ENCODE data around the gene GRK2. TPM values are rescaled to one million over a fixed set of nuclear protein-coding genes. Genes with fewer than 3 reads are reported as not detected.

Gene GRK2
- total and polyA plus RNA-seq, 7 donors: 32.1 to 152 (median 48.2) TPM

- peak overlapping the region; percentile 95 to 97 (median 96) for H3K27ac ChIP-seq
- peak overlapping the region in 3 of 4 donors; percentile 81 to 91 (median 87) for H3K4me3 ChIP-seq
- intact Hi-C loops (cut with DNase I): loop anchor here (1.0 to 2.0 kb wide), 2 partner anchors 21 to 29 kb away; partner anchors contain the start of gene GRK2
- TF ChIP-seq POLR2A (IDR thresholded peaks at IDR 0.05): no peak
- no peak for TF ChIP-seq EP300 (IDR thresholded peaks at IDR 0.05)
- no peak for TF ChIP-seq POLR2AphosphoS5 (IDR thresholded peaks at IDR 0.05)
- TF ChIP-seq, protein P1, sequence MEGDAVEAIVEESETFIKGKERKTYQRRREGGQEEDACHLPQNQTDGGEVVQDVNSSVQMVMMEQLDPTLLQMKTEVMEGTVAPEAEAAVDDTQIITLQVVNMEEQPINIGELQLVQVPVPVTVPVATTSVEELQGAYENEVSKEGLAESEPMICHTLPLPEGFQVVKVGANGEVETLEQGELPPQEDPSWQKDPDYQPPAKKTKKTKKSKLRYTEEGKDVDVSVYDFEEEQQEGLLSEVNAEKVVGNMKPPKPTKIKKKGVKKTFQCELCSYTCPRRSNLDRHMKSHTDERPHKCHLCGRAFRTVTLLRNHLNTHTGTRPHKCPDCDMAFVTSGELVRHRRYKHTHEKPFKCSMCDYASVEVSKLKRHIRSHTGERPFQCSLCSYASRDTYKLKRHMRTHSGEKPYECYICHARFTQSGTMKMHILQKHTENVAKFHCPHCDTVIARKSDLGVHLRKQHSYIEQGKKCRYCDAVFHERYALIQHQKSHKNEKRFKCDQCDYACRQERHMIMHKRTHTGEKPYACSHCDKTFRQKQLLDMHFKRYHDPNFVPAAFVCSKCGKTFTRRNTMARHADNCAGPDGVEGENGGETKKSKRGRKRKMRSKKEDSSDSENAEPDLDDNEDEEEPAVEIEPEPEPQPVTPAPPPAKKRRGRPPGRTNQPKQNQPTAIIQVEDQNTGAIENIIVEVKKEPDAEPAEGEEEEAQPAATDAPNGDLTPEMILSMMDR (IDR thresholded peaks at IDR 0.05): no peak
- no peaks in the 10 kb centered on the region for H3K9me3 ChIP-seq
- H3K27me3 ChIP-seq: no peaks in the 10 kb centered on the region
- peaks cover 36 to 56% (median 40%) of the 10 kb centered on the region in 4 donors for H3K36me3 ChIP-seq
- peaks cover 0 to 52% (median 35%) of the 10 kb centered on the region in 4 donors for H3K4me1 ChIP-seq
- DNase-seq: peak; percentile 59
- WGBS, 2 donors: 62 to 80% methylated on average over 14 of the region's 14 CpGs
These were observed 21.3 kb downstream of the GRK2 start for GRCh38 chr11:67287355-67288197.

DNA sequence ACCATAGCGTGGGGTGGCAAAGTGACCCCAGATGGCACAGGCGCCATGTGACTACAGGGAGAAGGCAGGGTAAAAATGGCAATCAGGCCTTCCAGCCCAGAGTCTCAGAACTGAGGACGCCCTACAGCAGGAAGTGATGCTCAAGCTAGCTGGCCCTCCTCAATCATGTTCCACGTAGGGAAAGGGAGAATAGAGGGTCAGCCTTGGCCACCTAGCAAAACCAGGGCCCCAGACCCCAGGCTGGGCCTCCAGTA is 21.9 kb downstream of the GRK2 start:
- H3K27ac ChIP-seq: peak overlapping the region; percentile 95 to 97 (median 96)
- WGBS, 2 donors: 27 to 39% methylated on average over 4 of the region's 4 CpGs
- peaks cover 0 to 56% (median 38%) of the 10 kb centered on the region in 4 donors for H3K4me1 ChIP-seq
- DNase-seq: no peak
- no peaks in the 10 kb centered on the region for H3K9me3 ChIP-seq
- peak overlapping the region; percentile 81 to 91 (median 84) for H3K4me3 ChIP-seq
- peaks cover 30 to 52% (median 34%) of the 10 kb centered on the region in 4 donors for H3K36me3 ChIP-seq
- H3K27me3 ChIP-seq: no peaks in the 10 kb centered on the region
- TF ChIP-seq POLR2AphosphoS5 (IDR thresholded peaks at IDR 0.05) (no peak), POLR2A (IDR thresholded peaks at IDR 0.05) (no peak), EP300 (IDR thresholded peaks at IDR 0.05) (no peak)
- TF ChIP-seq, protein P1 (IDR thresholded peaks at IDR 0.05): no peak
- intact Hi-C loops (cut with DNase I): loop anchor here (1.0 to 2.0 kb wide), 2 partner anchors 22 to 29 kb away; partner anchors contain the start of gene GRK2

DNA sequence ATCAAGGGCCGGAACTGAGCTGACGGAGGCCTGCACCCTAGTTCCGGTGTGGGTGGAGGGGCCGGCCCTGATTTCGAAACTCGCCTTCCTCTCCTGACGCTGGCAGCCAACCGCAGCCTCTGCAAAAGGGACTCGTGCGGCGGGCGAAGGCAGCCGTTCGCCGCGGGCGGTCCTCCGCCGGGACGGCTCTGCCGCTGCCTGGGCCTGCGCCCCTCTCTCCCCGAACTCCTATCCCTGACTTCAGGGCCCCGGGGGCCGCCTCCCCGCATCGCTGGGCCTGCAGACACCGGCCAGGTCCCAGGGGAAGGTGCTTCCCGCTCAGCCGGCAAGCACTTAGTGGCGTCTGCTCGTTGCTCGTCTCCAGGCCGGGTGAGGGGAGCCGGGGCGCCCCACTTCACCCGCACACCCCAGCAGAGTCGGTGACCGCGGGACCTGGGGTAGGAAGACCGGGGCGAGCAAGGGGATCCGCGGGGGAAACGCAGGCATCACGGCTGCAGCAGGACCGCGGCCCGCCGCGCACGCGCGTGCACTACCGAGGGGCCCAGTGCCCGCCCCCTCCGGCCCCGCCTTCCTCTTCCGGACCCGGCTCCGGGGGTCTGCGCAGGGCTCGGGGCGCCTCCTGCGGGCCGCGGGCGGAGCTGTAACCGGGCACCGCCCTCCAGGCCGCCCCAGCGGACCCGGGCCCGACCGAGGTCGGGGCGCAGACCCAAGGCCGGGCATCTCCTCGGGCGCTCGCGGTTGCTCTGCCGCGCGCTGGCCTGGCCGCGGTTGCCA is 22.4 kb downstream of the GRK2 start:
- 0 to 1% methylated on average over 87 of the region's 87 CpGs for WGBS, 2 donors
- intact Hi-C loops (cut with DNase I): loop anchor here (1.0 to 2.0 kb wide), 2 partner anchors 22 to 28 kb away; partner anchors contain the start of gene GRK2
- TF ChIP-seq, protein P1 (IDR thresholded peaks at IDR 0.05): peak in 1 of 4 experiments; percentile 33
- TF ChIP-seq EP300 (IDR thresholded peaks at IDR 0.05): no peak
- peak; percentile 38 to 58 for TF ChIP-seq POLR2A (IDR thresholded peaks at IDR 0.05)
- peak; percentile 46 to 92 (median 83) for TF ChIP-seq POLR2AphosphoS5 (IDR thresholded peaks at IDR 0.05)
- peak overlapping the region; percentile 95 to 97 (median 96) for H3K27ac ChIP-seq
- H3K4me1 ChIP-seq: peaks cover 0 to 61% (median 39%) of the 10 kb centered on the region in 4 donors
- H3K9me3 ChIP-seq: no peaks in the 10 kb centered on the region
- no peaks in the 10 kb centered on the region for H3K27me3 ChIP-seq
- peak overlapping the region; percentile 81 to 91 (median 84) for H3K4me3 ChIP-seq
- peaks cover 25 to 47% (median 29%) of the 10 kb centered on the region in 4 donors for H3K36me3 ChIP-seq
- peak; percentile 96 for DNase-seq

GRCh38 chr11:67289226-67289650 is 23.0 kb downstream of the GRK2 start, which contains the start of gene ANKRD13D:
TSS of gene ANKRD13D (plus strand) at chr11:67289303. CDS start at chr11:67289461, 158 bp downstream.
- intact Hi-C loops (cut with DNase I): loop anchor here (2.0 kb wide), 1 partner anchor 28 kb away; no protein-coding TSS in a partner anchor
- no peaks in the 10 kb centered on the region for H3K9me3 ChIP-seq
- no peak for TF ChIP-seq EP300 (IDR thresholded peaks at IDR 0.05)
- TF ChIP-seq POLR2A (IDR thresholded peaks at IDR 0.05): no peak
- no peak for TF ChIP-seq POLR2AphosphoS5 (IDR thresholded peaks at IDR 0.05)
- TF ChIP-seq, protein P1 (IDR thresholded peaks at IDR 0.05): no peak
- H3K36me3 ChIP-seq: peaks cover 19 to 41% (median 23%) of the 10 kb centered on the region in 4 donors
- DNase-seq: peak; percentile 73
- no peaks in the 10 kb centered on the region for H3K27me3 ChIP-seq
- peak within 1 kb of the TSS; percentile 95 to 97 (median 96) for H3K27ac ChIP-seq
- peaks cover 0 to 62% (median 39%) of the 10 kb centered on the region in 4 donors for H3K4me1 ChIP-seq
- WGBS, 2 donors: 0% methylated on average over 56 of the region's 56 CpGs
- H3K4me3 ChIP-seq: peak within 1 kb of the TSS; percentile 81 to 91 (median 84)
